Keratinocyte (primary cell): ENCODE results near the gene IPO11. TPM values are rescaled to one million over a fixed set of nuclear protein-coding genes. Genes with fewer than 3 reads are reported as not detected.

Experiments used
- DNase-seq: peaks from one replicate; pipeline ENCODE4 v3.0.0-alpha.2; 2011; ENCODE audit warnings: low read depth, missing footprints, low spot score
- FAIRE-seq: peaks from 2 replicates; lab custom pipeline; 2011; peaks lifted over from hg19 to GRCh38; lab: Jason Lieb, UNC
- H2AFZ ChIP-seq: 2 replicates; pipeline ENCODE4 v1.6.0; 2012; ENCODE audit warnings: low read length, control low read depth, inconsistent platforms; ENCODE audit not compliant: control insufficient read depth
- H3K27ac ChIP-seq: 2 replicates; pipeline ENCODE4 v1.5.1; 2011; ENCODE audit warnings: low read length; ENCODE audit not compliant: control insufficient read depth, insufficient read depth
- H3K27me3 ChIP-seq: 3 replicates; pipeline ENCODE4 v1.6.0; 2011; ENCODE audit warnings: low read length; ENCODE audit not compliant: control insufficient read depth, insufficient read depth; ENCODE audit errors: extremely low read depth
- H3K36me3 ChIP-seq, 2 experiments: 2 replicates in 1 of 2; 3 replicates in 1 of 2; pipeline ENCODE4 v1.5.1; 2011; ENCODE audit warnings: low read length in 2 of 2, mild to moderate bottlenecking in 1 of 2; ENCODE audit not compliant: control insufficient read depth in 2 of 2, insufficient read depth in 2 of 2; ENCODE audit errors: extremely low read depth in 1 of 2
- H3K4me1 ChIP-seq: 3 replicates; pipeline ENCODE4 v1.5.1; 2011; ENCODE audit warnings: low read length; ENCODE audit not compliant: control insufficient read depth, insufficient read depth; ENCODE audit errors: extremely low read depth
- H3K4me2 ChIP-seq: 3 replicates; pipeline ENCODE4 v1.6.0; 2011; ENCODE audit warnings: low read depth, low read length; ENCODE audit not compliant: control insufficient read depth, insufficient read depth; ENCODE audit errors: extremely low read depth
- H3K4me3 ChIP-seq, 3 experiments: fragments of 200-600 bp in 1 of 3; sonication (generic) in 1 of 3; 2 replicates in 2 of 3; 3 replicates in 1 of 3; pipeline ENCODE4 v1.5.1; 2011 to 2016; ENCODE audit warnings: low read length in 3 of 3, mild to moderate bottlenecking in 3 of 3, control low read depth in 2 of 3, inconsistent platforms in 1 of 3, low read depth in 1 of 3, mixed read lengths in 1 of 3, mixed run types in 1 of 3, moderate library complexity in 1 of 3; ENCODE audit not compliant: control insufficient read depth in 2 of 3, insufficient read depth in 2 of 3; ENCODE audit errors: extremely low read depth in 1 of 3
- H3K79me2 ChIP-seq: 2 replicates; pipeline ENCODE4 v1.6.0; 2012; ENCODE audit warnings: low read length; ENCODE audit not compliant: control insufficient read depth, insufficient read depth
- H3K9ac ChIP-seq: 3 replicates; pipeline ENCODE4 v1.6.0; 2011; ENCODE audit warnings: low read length; ENCODE audit not compliant: control insufficient read depth, insufficient read depth; ENCODE audit errors: extremely low read depth
- H3K9me1 ChIP-seq: 3 replicates; pipeline ENCODE4 v1.6.0; 2011; ENCODE audit warnings: low read length; ENCODE audit not compliant: control insufficient read depth, insufficient read depth; ENCODE audit errors: extremely low read depth
- H3K9me3 ChIP-seq: 2 replicates; pipeline ENCODE4 v1.5.1; 2012; ENCODE audit warnings: low read depth, low read length; ENCODE audit not compliant: control insufficient read depth
- H4K20me1 ChIP-seq: 3 replicates; pipeline ENCODE4 v1.6.0; 2011; ENCODE audit warnings: low read length; ENCODE audit not compliant: control insufficient read depth, insufficient read depth; ENCODE audit errors: extremely low read depth
- CTCF ChIP-seq, 3 experiments: IDR thresholded peaks in 1 of 3; conservative IDR thresholded peaks in 1 of 3; optimal IDR thresholded peaks in 1 of 3; 2 replicates in 2 of 3; 3 replicates in 1 of 3; pipeline versions ENCODE3 to v1.5.1; 2011; ENCODE audit warnings: low read length in 3 of 3, mild to moderate bottlenecking in 3 of 3, moderate library complexity in 2 of 3, control low read depth in 1 of 3, inconsistent platforms in 1 of 3; ENCODE audit not compliant: insufficient read depth in 2 of 3; ENCODE audit errors: extremely low read depth in 1 of 3
- EZH2 ChIP-seq: IDR thresholded peaks from one replicate; pipeline ENCODE4 v1.6.1; 2012; ENCODE audit warnings: inconsistent platforms, mild to moderate bottlenecking, low read length, moderate library complexity
- dilution Hi-C: fragments of 300-500 bp; cut with MboI; formaldehyde crosslinking; loops from one replicate; pipeline ENCODE4 v1.7.0; 2020; ENCODE audit warnings: low sequenced_read_pairs; ENCODE audit not compliant: extremely low pct_ligation_motif_present
- polyA plus RNA-seq, 5 experiments: library from polyadenylated mRNA; depleted of rRNA in 3 of 5; stranded (reverse) in 3 of 5; stranded (forward) in 1 of 5; unstranded in 1 of 5; fragments of >200 nt; gene quantifications; 1 replicate in 1 of 5; 2 replicates in 3 of 5; 3 replicates in 1 of 5; pipeline versions ENCODE4 v1.2.1 to v1.2.3, GENCODE V29; 2011 to 2012; ENCODE audit warnings: missing spikeins in 2 of 5, low read depth in 1 of 5, low replicate concordance in 1 of 5

The IPO11 gene
- polyA plus RNA-seq, 1 donor (not counting 4 experiments of a cell fraction or from before 2014, with no cell fraction given), result 34.7 TPM

- Histone ChIP-seq H3K4me3 (no peak overlapping the region), H3K9ac (no peak overlapping the region), H3K9me1 (no peaks in the 10 kb centered on the region), H3K79me2 (no peaks in the 10 kb centered on the region), H3K4me1 (no peaks in the 10 kb centered on the region), H3K27me3 (no peaks in the 10 kb centered on the region), H3K9me3 (no peaks in the 10 kb centered on the region), H2AFZ (no peak overlapping the region), H3K4me2 (no peak overlapping the region), H3K27ac (no peak overlapping the region), H4K20me1 (no peaks in the 10 kb centered on the region), H3K36me3 (no peaks in the 10 kb centered on the region)
- dilution Hi-C loops, result no loop called here
- TF ChIP-seq CTCF (optimal IDR thresholded peaks at IDR 0.05 in 1 of 3, IDR thresholded peaks at IDR 0.05 in 1 of 3, conservative IDR thresholded peaks at IDR 0.05 in 1 of 3; ENCODE audit: extremely low read depth in 1 of 3, insufficient read depth in 2 of 3, low read length in 3 of 3) (no peak), EZH2 (no peak)
- FAIRE-seq, result no peak
- no peak for DNase-seq
These were observed 155.6 kb downstream of the IPO11 start for GRCh38 chr5:62568143-62568542.

GRCh38 chr5:62568800-62569432 lies 156.4 kb downstream of the IPO11 start:
- no peak overlapping the region for H3K4me3 ChIP-seq
- H3K27me3 ChIP-seq, result no peaks in the 10 kb centered on the region
- no peaks in the 10 kb centered on the region for H3K36me3 ChIP-seq
- no peaks in the 10 kb centered on the region for H3K9me1 ChIP-seq
- no peak for TF ChIP-seq CTCF (optimal IDR thresholded peaks at IDR 0.05 in 1 of 3, IDR thresholded peaks at IDR 0.05 in 1 of 3, conservative IDR thresholded peaks at IDR 0.05 in 1 of 3; ENCODE audit: extremely low read depth in 1 of 3, insufficient read depth in 2 of 3, low read length in 3 of 3)
- no peak for TF ChIP-seq EZH2
- H2AFZ ChIP-seq, result no peak overlapping the region
- no peak for DNase-seq
- FAIRE-seq, result peak; percentile 41
- dilution Hi-C loops, result no loop called here
- H3K79me2 ChIP-seq, result no peaks in the 10 kb centered on the region
- no peaks in the 10 kb centered on the region for H3K4me1 ChIP-seq
- no peak overlapping the region for H3K9ac ChIP-seq
- H3K9me3 ChIP-seq, result no peaks in the 10 kb centered on the region
- no peak overlapping the region for H3K4me2 ChIP-seq
- no peaks in the 10 kb centered on the region for H4K20me1 ChIP-seq
- H3K27ac ChIP-seq, result no peak overlapping the region
